HG02610 (cell line): ENCODE measurements around the gene ZBTB20.

ENCODE experiments used
- ATAC-seq: cut with Tn5 transposase; IDR thresholded peaks from one replicate; pipeline ENCODE4 v1.9.1; 2021; ENCODE audit warnings: mild to moderate bottlenecking, moderate library complexity; ENCODE audit not compliant: unreplicated experiment

ZBTB20 gene

DNA sequence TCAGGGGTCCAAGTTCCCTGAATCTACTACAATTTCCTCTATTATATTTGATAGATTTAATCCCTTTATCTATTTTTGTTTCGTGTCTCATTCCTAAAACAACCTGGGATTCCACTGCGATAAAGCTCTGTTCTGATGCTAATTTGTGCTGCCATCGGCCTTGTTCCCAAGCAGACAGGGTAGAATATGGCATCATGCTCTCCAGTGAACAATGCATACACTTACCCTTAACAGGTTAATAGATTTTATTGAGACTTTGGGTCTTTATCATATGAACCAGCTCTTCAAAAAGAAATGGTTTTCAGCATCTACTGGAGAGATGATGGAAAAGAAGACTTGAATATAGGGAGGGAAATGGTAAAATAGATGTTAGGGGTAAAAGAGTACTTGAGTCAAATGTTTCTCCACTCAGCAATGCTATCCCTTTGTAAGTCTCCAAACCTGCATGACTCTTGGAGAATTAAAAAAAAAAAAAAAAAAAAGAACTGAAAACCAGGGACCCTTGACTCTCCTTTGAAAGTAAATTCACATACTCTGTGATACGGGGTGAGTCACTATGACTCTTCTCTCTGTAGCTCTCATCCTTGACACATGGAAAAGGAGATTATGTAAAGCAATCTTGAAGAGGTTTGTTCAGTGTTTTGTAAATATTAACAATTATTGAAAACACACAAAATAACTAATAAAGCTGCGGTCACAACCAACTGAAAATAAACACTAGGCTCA, 268.8 kb downstream of the ZBTB20 start:
- ATAC-seq = no peak

DNA sequence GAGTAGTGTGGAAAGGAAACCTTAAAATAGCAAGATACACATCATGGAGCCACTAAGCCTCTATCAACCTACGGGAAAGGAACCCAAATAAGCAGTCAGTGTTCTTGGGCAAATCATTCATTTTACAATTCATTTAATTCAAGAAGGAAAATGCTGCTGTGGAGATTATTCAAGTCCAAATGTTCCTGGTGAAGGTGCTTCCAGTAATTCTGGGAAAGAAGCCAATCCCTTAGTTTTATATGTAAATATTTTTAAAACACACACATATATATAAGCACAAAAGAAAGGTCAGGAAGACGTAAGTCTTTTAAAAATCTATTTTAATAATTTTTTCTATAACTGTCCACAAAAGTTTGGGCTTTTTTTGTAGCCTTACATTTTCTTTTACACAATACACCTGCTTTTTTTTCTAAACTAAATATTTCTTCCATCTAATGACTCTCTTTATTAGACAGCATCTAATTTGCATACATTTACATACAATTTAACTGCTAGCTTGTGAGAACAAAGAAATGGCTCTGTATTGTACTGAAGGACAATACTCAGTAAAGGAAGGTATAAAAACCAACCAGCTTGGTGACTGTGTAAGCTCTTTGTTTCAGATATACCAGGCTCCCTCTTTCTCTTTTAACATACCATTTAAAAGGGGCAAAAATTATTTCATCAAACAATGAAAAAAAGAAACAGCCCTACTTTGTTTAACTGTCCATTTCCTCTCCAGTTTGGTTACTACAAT, 269.5 kb downstream of the ZBTB20 start:
- ATAC-seq = no peak

- ATAC-seq = no peak
Measured at GRCh38 chr3:114874522-114874971, 272.5 kb downstream of the ZBTB20 start.

GRCh38 chr3:114873591-114873990, 273.5 kb downstream of the ZBTB20 start:
- ATAC-seq = no peak

DNA sequence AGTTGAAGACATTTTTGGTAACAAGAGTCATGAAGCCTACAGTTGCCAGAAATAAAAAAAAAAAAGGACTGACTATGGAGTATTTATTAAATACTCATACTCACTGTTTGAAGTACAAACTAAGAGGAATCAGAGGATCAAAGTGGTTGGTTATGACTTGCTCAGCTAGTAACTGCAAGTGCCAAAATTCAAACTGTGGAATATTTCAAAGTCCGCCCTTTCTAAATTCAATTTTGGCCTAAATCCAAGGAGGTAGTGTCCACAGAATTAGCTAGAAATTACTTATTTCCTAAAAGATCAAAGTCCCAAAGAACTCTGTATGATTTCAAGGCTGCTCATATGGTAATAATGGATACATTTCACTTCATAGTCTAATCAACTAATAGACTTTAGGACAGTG, 274.5 kb downstream of the ZBTB20 start:
- no peak for ATAC-seq

GRCh38 chr3:114872050-114872449, 275.0 kb downstream of the ZBTB20 start:
- no peak for ATAC-seq

- no peak for ATAC-seq
Measured at GRCh38 chr3:114867835-114868503, 279.1 kb downstream of the ZBTB20 start.

- no peak for ATAC-seq
Measured at GRCh38 chr3:114867359-114867758, 279.7 kb downstream of the ZBTB20 start.

DNA sequence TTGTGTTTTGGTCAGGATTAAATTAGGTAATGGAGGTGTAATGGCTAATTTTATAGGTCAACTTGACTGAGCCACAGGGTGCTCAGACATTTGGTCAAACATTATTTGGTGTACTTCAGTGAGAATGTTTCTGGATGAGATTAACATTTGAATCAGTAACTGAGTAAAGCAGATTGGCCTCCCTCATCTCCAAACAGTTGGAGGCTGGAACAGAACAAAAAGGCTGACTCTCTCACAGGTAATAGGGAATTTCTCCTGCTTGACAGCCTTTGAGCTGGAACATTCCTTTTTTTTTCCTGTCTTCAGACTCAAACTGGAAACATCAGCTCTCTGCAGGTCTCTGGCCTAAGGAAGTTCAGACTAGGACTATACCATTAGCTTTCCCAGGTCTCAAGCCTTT, 280.7 kb downstream of the ZBTB20 start:
- no peak for ATAC-seq

DNA sequence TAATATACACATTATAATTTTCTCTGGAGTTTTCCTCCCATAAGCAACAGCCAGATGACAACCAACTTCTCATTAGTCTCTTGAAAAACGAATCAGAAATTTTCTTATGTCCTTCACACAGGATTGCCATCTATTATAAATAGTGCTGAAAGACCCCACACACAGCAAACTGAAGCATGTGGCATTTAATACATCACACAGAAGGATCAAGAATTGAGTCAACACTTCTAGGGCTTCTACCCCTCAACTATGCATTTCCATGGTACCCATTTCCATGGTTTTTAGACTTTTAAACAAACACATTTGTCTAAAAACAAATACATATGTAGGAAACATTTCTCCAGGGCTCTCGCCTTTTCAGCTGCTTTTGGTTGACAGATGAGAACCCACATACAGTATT, 282.1 kb downstream of the ZBTB20 start:
- no peak for ATAC-seq

DNA sequence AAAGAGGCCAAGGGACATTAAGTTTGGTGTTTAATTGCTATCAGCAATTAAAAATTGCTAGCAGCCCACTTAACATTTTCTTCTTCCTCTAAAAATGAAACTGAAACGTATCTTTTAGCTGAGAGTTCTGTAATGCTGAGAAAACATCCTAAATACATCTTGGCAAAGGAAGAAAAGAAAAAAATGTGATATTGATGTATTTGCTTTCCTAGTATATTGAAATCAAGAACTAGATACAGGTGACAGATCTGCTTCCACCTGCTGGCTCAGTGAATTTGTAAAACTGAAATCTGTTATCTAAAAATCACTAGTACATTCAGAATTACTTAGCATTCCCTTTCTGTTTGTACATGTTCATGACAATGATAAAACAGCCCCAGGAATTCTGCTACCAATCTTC, 283.2 kb downstream of the ZBTB20 start:
- ATAC-seq = no peak

- ATAC-seq = no peak
Measured at GRCh38 chr3:114861666-114862065, 285.4 kb downstream of the ZBTB20 start.

DNA sequence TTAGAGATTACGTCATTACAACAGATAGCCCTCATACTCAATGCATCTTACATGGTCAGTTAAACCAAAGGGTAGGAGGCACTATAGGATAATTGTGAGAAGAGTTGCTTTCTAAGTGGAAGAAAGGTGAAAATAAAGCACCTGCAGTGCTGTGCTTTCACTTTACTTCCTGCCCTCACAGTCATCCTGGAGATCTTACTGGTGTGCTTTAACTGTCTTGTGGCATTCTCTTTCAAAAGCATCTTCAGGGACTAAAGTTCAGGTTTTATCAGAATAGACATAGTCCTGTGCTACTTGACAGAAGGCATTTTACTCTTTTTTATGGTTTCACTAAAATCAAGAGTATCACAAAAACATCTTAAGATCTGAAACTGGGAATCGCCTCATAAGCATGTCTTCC, 286.6 kb downstream of the ZBTB20 start:
- ATAC-seq = no peak

- no peak for ATAC-seq
Measured at GRCh38 chr3:114858329-114858728, 288.8 kb downstream of the ZBTB20 start.

GRCh38 chr3:114857299-114857701, 289.8 kb downstream of the ZBTB20 start:
- ATAC-seq = no peak

GRCh38 chr3:114856835-114857234, 290.3 kb downstream of the ZBTB20 start:
- no peak for ATAC-seq

DNA sequence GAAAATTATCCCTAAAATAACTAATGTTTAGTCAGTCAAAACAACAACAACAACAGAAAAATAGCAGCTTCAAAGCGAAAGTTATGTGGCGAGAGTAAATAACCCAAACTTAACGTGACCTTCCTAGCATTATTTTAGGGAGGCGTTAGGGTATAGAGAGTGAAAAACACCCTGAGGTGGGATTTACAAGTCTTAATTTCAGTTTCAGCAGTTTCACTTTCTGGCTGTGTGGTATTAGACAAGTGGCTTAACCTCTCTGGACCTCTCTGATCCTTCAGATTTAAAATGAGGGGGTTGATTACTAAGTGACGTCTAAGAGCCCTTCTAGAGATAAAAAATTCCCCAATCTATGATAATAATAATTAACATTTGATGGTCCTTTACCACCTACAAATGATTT, 291.2 kb downstream of the ZBTB20 start:
- peak; percentile 78 for ATAC-seq

GRCh38 chr3:114852966-114853365, 294.1 kb downstream of the ZBTB20 start:
- ATAC-seq = no peak

- ATAC-seq = no peak
Measured at GRCh38 chr3:114850898-114851297, 296.2 kb downstream of the ZBTB20 start.

GRCh38 chr3:114848643-114849350, 298.3 kb downstream of the ZBTB20 start:
- no peak for ATAC-seq

GRCh38 chr3:114848082-114848481, 299.0 kb downstream of the ZBTB20 start:
- ATAC-seq = no peak
